ENCODE measurements around the gene DSC3.

Gene DSC3

GRCh38 chr18:31042406-31043181 lies at the start of gene DSC3:
Gene DSC3 (minus strand): TSS chr18:31042742. CDS start chr18:31042660, 82 bp downstream.
- peak; percentile 54 to 59 for DNase-seq

- DNase-seq: no peak
Measured at GRCh38 chr18:31091350-31091749, 48.8 kb upstream of the DSC3 start.

- DNase-seq: no peak
Measured at GRCh38 chr18:31088532-31088931, 46.0 kb upstream of the DSC3 start.

- DNase-seq: no peak
Measured at GRCh38 chr18:31079973-31080372, 37.4 kb upstream of the DSC3 start.

- DNase-seq: no peak
Measured at GRCh38 chr18:31077878-31078277, 35.3 kb upstream of the DSC3 start.

GRCh38 chr18:31072175-31072574 lies 29.6 kb upstream of the DSC3 start:
- DNase-seq: no peak

- DNase-seq: no peak
Measured at GRCh38 chr18:31070206-31070605, 27.7 kb upstream of the DSC3 start.

- DNase-seq: no peak
Measured at GRCh38 chr18:31066266-31066665, 23.7 kb upstream of the DSC3 start.

GRCh38 chr18:31065036-31065773 lies 22.7 kb upstream of the DSC3 start:
- no peak for DNase-seq

- DNase-seq: no peak
Measured at GRCh38 chr18:31064130-31064529, 21.6 kb upstream of the DSC3 start.

GRCh38 chr18:31061945-31062344 lies 19.4 kb upstream of the DSC3 start:
- DNase-seq: no peak

GRCh38 chr18:31058897-31059296 lies 16.4 kb upstream of the DSC3 start:
- no peak for DNase-seq

- DNase-seq: no peak
Measured at GRCh38 chr18:31057917-31058316, 15.4 kb upstream of the DSC3 start.

- no peak for DNase-seq
Measured at GRCh38 chr18:31057051-31057450, 14.5 kb upstream of the DSC3 start.

- DNase-seq: no peak
Measured at GRCh38 chr18:31056296-31056695, 13.8 kb upstream of the DSC3 start.

GRCh38 chr18:31050635-31051034 lies 8.1 kb upstream of the DSC3 start:
- no peak for DNase-seq

GRCh38 chr18:31049189-31049588 lies 6.6 kb upstream of the DSC3 start:
- DNase-seq: peak; percentile 21 to 68

GRCh38 chr18:31048216-31048615 lies 5.7 kb upstream of the DSC3 start:
- no peak for DNase-seq

- DNase-seq: no peak
Measured at GRCh38 chr18:31046916-31047315, 4.4 kb upstream of the DSC3 start.

GRCh38 chr18:31045599-31045998 lies 3.1 kb upstream of the DSC3 start:
- no peak for DNase-seq

- no peak for DNase-seq
Measured at GRCh38 chr18:31044926-31045325, 2.4 kb upstream of the DSC3 start.

- DNase-seq: no peak
Measured at GRCh38 chr18:31043709-31044108, 1.2 kb upstream of the DSC3 start.

- DNase-seq: peak; percentile 28 to 46
Measured at GRCh38 chr18:31042084-31042405, 497 bp downstream of the DSC3 start.

GRCh38 chr18:31041271-31042083 lies 1.1 kb downstream of the DSC3 start:
- peak; percentile 37 to 42 for DNase-seq

Data from NCI-H524 (cell line).